ENCODE data around the gene CTAGE15. TPM values are rescaled to one million over a fixed set of nuclear protein-coding genes. Genes with fewer than 3 reads are reported as not detected.
"Not testable (repeated sequence)": the region's sequence is repeated elsewhere in the genome, so short reads cannot be mapped to it uniquely, and the experiment has no call there.

The CTAGE15 gene
- total RNA-seq, 4 donors from 2014 or later = 0.34 TPM; not detected in 3

DNA sequence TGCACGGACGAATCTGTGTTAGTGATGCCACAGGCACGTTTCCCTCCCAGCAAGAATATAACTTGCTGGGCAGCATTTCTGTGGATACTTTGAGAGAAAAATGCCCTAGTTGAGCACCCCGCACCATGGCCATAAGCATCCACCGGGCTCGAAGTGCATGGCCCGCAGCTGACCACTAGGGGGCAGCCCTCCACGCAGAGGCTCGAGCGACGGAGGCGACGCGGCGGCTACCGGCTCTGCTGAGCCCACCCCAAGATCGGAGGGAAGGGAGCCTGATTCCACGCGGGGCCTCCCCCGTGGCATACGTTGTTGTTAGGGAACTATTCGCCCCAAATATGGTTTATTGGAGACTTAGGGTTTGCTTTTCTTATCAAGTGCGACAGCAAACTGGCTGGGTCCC lies 48.5 kb downstream of the CTAGE15 start:
- H3K27me3 ChIP-seq; H3K9me3 ChIP-seq; H3K36me3 ChIP-seq; DNase-seq (ENCODE audit: extremely low spot score); H3K4me1 ChIP-seq; intact Hi-C loops (cut with DNase I): not testable (repeated sequence)
- peak overlapping the region in 1 of 4 donors; percentile 55 for H3K27ac ChIP-seq (replicated peaks in 1 of 4)
- WGBS = no CpG with 5 or more reads among the region's 23 CpGs
- TF ChIP-seq, protein P1, sequence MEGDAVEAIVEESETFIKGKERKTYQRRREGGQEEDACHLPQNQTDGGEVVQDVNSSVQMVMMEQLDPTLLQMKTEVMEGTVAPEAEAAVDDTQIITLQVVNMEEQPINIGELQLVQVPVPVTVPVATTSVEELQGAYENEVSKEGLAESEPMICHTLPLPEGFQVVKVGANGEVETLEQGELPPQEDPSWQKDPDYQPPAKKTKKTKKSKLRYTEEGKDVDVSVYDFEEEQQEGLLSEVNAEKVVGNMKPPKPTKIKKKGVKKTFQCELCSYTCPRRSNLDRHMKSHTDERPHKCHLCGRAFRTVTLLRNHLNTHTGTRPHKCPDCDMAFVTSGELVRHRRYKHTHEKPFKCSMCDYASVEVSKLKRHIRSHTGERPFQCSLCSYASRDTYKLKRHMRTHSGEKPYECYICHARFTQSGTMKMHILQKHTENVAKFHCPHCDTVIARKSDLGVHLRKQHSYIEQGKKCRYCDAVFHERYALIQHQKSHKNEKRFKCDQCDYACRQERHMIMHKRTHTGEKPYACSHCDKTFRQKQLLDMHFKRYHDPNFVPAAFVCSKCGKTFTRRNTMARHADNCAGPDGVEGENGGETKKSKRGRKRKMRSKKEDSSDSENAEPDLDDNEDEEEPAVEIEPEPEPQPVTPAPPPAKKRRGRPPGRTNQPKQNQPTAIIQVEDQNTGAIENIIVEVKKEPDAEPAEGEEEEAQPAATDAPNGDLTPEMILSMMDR (IDR thresholded peaks at IDR 0.05) = peak in 2 of 3 experiments; percentile 34 to 38
- peak overlapping the region in 1 of 4 donors; percentile 33 for H3K4me3 ChIP-seq

DNA sequence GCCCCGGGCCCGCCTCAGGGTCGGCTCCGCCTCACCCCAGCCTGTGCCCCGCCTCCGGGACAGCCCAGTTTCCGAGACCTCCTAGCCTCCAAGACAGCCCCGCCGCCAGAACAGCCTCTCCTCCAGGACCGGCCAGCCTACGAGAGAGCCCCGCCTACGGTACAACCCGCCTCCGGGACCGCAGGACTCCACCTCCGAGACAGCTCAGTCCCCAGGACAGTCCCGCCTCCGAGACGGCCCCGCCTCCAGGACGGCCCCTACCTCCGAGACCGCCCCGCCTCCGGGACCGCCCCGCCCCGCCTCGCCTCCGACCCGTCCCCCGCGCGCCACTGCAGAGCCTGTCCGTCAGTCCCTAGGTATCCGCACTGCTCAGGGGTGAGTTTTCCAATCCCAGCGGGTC lies 49.0 kb downstream of the CTAGE15 start, which contains the start of gene TCAF2:
Gene TCAF2, plus strand, starts transcription at position 329 of the 400 bp plus-strand sequence.
- H3K36me3 ChIP-seq; H3K9me3 ChIP-seq; DNase-seq (ENCODE audit: extremely low spot score); intact Hi-C loops (cut with DNase I); H3K4me1 ChIP-seq; H3K27me3 ChIP-seq: not testable (repeated sequence)
- peak within 1 kb of the TSS in 1 of 4 donors; percentile 64 for H3K27ac ChIP-seq (replicated peaks in 1 of 4)
- 2% methylated on average over 11 of the region's 38 CpGs for WGBS
- H3K4me3 ChIP-seq = peak within 1 kb of the TSS in 3 of 4 donors; percentile 35 to 46 (median 46)

DNA sequence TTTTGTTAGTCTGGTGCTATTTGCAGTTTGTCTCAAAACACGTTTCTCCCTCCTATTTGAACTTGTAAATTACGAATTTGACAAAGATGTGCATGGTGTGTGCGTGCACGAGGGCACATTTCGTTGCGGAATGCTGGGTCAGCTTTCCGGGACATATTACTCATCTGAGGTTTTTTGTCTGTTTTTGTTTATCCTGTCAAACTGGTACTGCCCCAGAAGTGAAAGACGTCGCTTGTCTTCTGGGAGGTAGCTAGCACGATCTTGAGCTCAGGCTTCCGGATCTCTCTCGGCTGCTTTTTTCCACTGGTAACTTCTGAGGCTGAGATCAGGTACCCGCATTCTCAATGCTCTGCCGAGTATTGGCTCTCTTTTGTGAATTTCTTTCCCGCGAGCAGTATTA lies 49.6 kb downstream of the CTAGE15 start:
- H3K9me3 ChIP-seq; H3K27me3 ChIP-seq; DNase-seq (ENCODE audit: extremely low spot score); H3K4me1 ChIP-seq; H3K36me3 ChIP-seq; intact Hi-C loops (cut with DNase I): not testable (repeated sequence)
- H3K27ac ChIP-seq (replicated peaks in 1 of 4) = peak overlapping the region in 1 of 4 donors; percentile 64
- WGBS = no CpG with 5 or more reads among the region's 16 CpGs
- H3K4me3 ChIP-seq = peak overlapping the region in 3 of 4 donors; percentile 35 to 46 (median 46)

DNA sequence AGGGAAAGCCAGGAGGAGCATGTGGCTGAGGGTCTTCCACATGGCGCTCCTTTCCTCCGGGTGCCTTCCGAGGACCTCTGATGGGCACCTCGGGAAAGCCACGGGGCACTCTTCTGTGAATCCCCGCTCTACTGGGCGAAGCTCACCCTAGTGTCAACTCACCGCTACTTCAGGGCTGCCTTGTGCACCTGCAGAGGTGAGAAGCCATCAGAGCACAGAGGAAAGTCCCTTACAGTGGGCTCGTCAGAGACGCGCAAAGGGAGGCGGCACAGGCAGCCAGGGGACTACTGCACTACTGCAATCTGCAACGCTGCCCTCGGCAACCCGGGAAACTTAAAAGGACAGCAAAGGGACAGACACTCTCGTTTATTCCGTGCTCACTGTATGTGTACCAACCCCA lies 50.5 kb downstream of the CTAGE15 start:
- DNase-seq (ENCODE audit: extremely low spot score); H3K36me3 ChIP-seq; H3K27ac ChIP-seq (replicated peaks in 1 of 4); H3K4me3 ChIP-seq; H3K9me3 ChIP-seq; H3K27me3 ChIP-seq; intact Hi-C loops (cut with DNase I); H3K4me1 ChIP-seq: not testable (repeated sequence)
- WGBS = 80% methylated on average over 1 of the region's 17 CpGs

Small RNA genes lying within 50 kb of the gene (small RNA-seq; reads per million reads assigned to genes)
- 0 reads per million in 3 donors for gene AC073264.2
- gene RNU6-162P = 0 reads per million in 3 donors

Other genes with a start within 250 kb of the CTAGE15 start
- 1 to 10 TPM in 3 of 4 donors, under 1 TPM in 1; 0.42 to 2.0 (median 1.3) TPM for gene FAM131B, start 209.1 kb upstream of the CTAGE15 start, total RNA-seq
- 100 to 1,000 TPM; 186 to 469 (median 245) TPM for gene ZYX, start 190.5 kb upstream of the CTAGE15 start, total RNA-seq
- gene EPHA1, start 162.9 kb upstream of the CTAGE15 start, total RNA-seq = under 1 TPM in 2 of 4 donors, not detected in 2; 0.17 to 0.23 TPM
- under 1 TPM in 1 of 4 donors, not detected in 3; 0.34 TPM for gene TAS2R60, start 128.3 kb upstream of the CTAGE15 start, total RNA-seq
- gene TAS2R41, start 93.9 kb upstream of the CTAGE15 start, total RNA-seq = under 1 TPM in 1 of 4 donors, not detected in 3; 0.66 TPM
- 1 to 10 TPM in 3 of 4 donors, under 1 TPM in 1; 0.83 to 4.0 (median 1.6) TPM for gene TCAF2, start 49.2 kb downstream of the CTAGE15 start, total RNA-seq
- 1 to 10 TPM in 1 of 4 donors, under 1 TPM in 1, not detected in 2; 0.83 to 1.7 TPM for gene CTAGE6, start 185.9 kb downstream of the CTAGE15 start, total RNA-seq